Lower lobe of right lung (tissue), 2 donors: ENCODE data around the gene STRN. TPM values are rescaled to one million over a fixed set of nuclear protein-coding genes. Genes with fewer than 3 reads are reported as not detected.

ENCODE experiments used
- ATAC-seq, 2 donors: fragments of 200-7000 bp; cut with Tn5 transposase; one replicate each; pipeline ENCODE4 v1.9.1; 2020 to 2022; ENCODE audit warnings: mild to moderate bottlenecking in 2 of 2, moderate library complexity in 2 of 2
- DNase-seq: peaks from one replicate; pipeline ENCODE4 v3.0.0-alpha.2; 2020
- H3K27ac ChIP-seq: fragments of 200-600 bp; one replicate; pipeline ENCODE4 v1.8.0; 2022
- H3K27me3 ChIP-seq: fragments of 200-600 bp; one replicate; pipeline ENCODE4 v1.8.0; 2022; ENCODE audit warnings: low read depth
- H3K36me3 ChIP-seq: fragments of 200-600 bp; one replicate; pipeline ENCODE4 v1.8.0; 2022; ENCODE audit warnings: mild to moderate bottlenecking
- H3K4me1 ChIP-seq: fragments of 200-600 bp; one replicate; pipeline ENCODE4 v1.8.0; 2022
- H3K4me3 ChIP-seq: fragments of 200-600 bp; one replicate; pipeline ENCODE4 v1.8.0; 2022; ENCODE audit warnings: mild to moderate bottlenecking
- H3K9me3 ChIP-seq: fragments of 200-600 bp; one replicate; pipeline ENCODE4 v1.8.0; 2022
- CTCF ChIP-seq: fragments of 200-600 bp; IDR thresholded peaks from one replicate; pipeline ENCODE4 v1.8.0; 2022; ENCODE audit warnings: antibody characterized with exemption, mild to moderate bottlenecking
- intact Hi-C: fragments of 100-400 bp; cut with DNase I; formaldehyde crosslinking; loops from one replicate; pipeline ENCODE4 v1.11.0; 2022
- total RNA-seq: library from RNA; stranded (reverse); fragmentation: NEBNext Ultra II Directional; extraction: Animal tissue kit (Norgen Biotek cat#: 25700); gene quantifications from one replicate; pipeline ENCODE4 v1.2.1, GENCODE V29; 2021
- donor health status: DM: no; HTN: yes; CAD: no; lungs with severe emphysema.

The STRN gene
- total RNA-seq, 1 donor from 2014 or later = 31.1 TPM

DNA sequence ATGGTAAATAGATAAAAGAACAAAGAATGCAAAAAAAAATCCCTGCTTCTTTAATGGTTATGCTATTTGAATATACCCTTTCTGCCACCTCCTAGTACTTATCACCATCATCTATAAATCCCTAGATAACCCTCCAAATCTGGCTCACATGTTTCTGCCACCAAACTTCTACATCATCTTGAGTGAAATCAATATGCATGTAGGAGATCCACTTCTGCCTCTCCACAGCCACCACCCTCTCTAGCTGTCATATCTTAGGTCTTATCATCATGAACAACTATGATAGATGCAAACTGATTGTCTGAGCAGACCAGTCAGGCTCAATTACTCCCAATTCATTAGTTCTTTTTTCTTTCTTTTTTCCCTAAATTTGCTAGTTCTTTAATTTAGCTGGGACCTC is 55.3 kb downstream of the STRN start:
- Histone ChIP-seq H3K9me3 (no peaks in the 10 kb centered on the region), H3K4me1 (no peaks in the 10 kb centered on the region), H3K27me3 (no peaks in the 10 kb centered on the region), H3K27ac (no peak overlapping the region), H3K4me3 (no peak overlapping the region), H3K36me3 (peaks cover 3% of the 10 kb centered on the region)
- intact Hi-C loops = no loop called here
- TF ChIP-seq CTCF = no peak
- ATAC-seq (no peak), DNase-seq (no peak)

- Histone ChIP-seq H3K36me3 (peaks cover 22% of the 10 kb centered on the region), H3K4me1 (no peaks in the 10 kb centered on the region), H3K4me3 (no peak overlapping the region), H3K9me3 (no peaks in the 10 kb centered on the region), H3K27ac (no peak overlapping the region), H3K27me3 (no peaks in the 10 kb centered on the region)
- TF ChIP-seq CTCF = no peak
- DNase-seq (no peak), ATAC-seq (no peak)
- intact Hi-C loops = no loop called here
Observed at GRCh38 chr2:36906277-36906676, 60.1 kb downstream of the STRN start.

DNA sequence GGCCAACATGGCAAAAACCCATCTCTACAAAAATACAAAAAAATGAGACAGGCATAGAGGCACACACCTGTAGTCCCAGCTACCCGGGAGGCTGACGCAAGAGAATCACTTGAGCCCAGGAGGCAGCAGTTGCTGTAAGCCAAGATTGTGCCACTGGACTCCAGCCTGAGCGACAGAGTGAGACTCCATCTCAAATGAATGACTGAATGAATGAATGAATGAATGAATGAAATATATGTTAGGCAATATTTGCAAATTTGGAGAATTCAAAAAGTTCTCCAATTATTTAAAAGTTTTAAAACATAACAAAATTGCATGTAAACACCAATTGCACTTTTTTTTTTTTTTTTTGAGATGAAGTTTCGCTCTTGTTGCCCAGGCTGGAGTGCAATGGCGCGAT is 61.7 kb downstream of the STRN start:
- Histone ChIP-seq H3K27me3 (no peaks in the 10 kb centered on the region), H3K4me1 (no peaks in the 10 kb centered on the region), H3K36me3 (peaks cover 22% of the 10 kb centered on the region), H3K27ac (no peak overlapping the region), H3K9me3 (no peaks in the 10 kb centered on the region), H3K4me3 (no peak overlapping the region)
- no peak for DNase-seq
- TF ChIP-seq CTCF = no peak
- intact Hi-C loops = no loop called here
- ATAC-seq = no peak

DNA sequence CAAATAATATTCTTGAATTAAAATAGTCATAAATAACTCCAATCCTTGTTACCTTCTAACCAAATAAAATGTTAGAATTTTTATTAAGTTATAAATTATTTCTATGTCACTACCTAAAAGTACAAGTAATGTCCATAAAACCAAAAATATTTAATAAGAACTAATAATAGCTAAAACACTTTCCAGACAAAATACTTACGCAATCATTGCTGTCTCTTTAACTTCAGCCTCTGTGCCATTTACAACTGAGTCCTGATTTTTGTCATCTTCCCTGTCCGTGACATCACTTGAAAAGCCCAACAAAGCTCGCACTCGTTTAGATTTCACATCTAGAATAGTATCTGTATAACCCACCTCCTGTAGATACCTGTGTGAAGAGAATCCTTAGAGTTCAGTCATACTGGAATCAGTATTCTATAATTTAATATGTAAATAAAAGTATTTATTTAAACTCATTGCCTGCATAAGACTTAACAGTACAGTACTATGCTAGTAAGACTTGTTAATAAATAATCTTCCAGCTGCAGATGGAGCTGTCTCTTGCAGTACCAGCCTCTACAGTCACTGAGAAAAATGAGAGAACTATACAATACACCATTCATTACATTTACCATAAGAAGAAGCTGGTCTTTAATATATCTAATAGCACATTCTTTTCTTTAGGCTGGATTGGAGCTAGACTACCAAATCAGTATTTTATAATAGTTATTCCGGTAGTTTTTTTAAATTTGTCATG is 63.8 kb downstream of the STRN start:
- no peak for ATAC-seq
- H3K27me3 ChIP-seq = no peaks in the 10 kb centered on the region
- DNase-seq = no peak
- intact Hi-C loops = no loop called here
- no peaks in the 10 kb centered on the region for H3K4me1 ChIP-seq
- H3K4me3 ChIP-seq = no peak overlapping the region
- no peak overlapping the region for H3K27ac ChIP-seq
- no peaks in the 10 kb centered on the region for H3K9me3 ChIP-seq
- H3K36me3 ChIP-seq = peaks cover 22% of the 10 kb centered on the region
- TF ChIP-seq CTCF = no peak

DNA sequence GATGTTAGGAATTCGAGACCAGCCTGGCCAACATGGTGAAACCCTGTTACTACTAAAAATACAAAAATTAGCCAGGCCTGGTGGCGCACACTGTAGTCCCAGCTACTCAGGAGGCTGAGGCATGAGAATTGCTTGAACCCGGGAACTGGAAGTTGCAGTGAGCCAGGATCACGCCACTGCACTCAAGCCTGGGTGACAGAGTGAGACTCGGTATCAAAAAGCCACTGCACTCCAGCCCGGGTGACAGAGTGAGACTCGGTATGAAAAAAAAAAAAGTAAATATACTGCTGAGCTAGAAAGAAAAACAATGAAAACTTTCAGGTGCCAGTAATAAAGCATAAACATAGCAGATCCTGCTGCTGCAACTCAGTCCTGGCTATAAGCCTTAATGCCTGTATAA is 73.5 kb downstream of the STRN start:
- Histone ChIP-seq H3K4me1 (no peaks in the 10 kb centered on the region), H3K27me3 (no peaks in the 10 kb centered on the region), H3K27ac (no peak overlapping the region), H3K4me3 (no peak overlapping the region), H3K36me3 (peaks cover 36% of the 10 kb centered on the region), H3K9me3 (no peaks in the 10 kb centered on the region)
- no peak for ATAC-seq
- no peak for TF ChIP-seq CTCF
- DNase-seq = no peak
- intact Hi-C loops = no loop called here
